Naive thymus-derived CD8-positive, alpha-beta T cell (primary cell): ENCODE results near the gene STEAP1B. TPM values are rescaled to one million over a fixed set of nuclear protein-coding genes. Genes with fewer than 3 reads are reported as not detected.
"Not testable (repeated sequence)": the region's sequence is repeated elsewhere in the genome, so short reads cannot be mapped to it uniquely, and the experiment has no call there.

Experiments used
- ATAC-seq, 2 donors: fragments of 150-1000 bp; cut with Tn5 transposase in 1 of 2; sonication (Bioruptor Pico), chemical (Tn5 transposase) in 1 of 2; 1 replicate in 1 of 2; 2 replicates in 1 of 2; pipeline ENCODE4 v1.10.0; 2021; ENCODE audit warnings: mild to moderate bottlenecking in 2 of 2, moderate library complexity in 2 of 2
- POLR2A ChIA-PET: fragments of 350-600 bp; sonication (Branson Sonifier 250); formaldehyde crosslinking; loops from one replicate; lab custom pipeline; 2021; ENCODE audit warnings: antibody characterized with exemption; lab: Charles Lee
- DNase-seq, 10 donors: peaks; one replicate each; pipeline versions ENCODE4 v3.0.0 to v3.0.0-alpha.2; 2020 to 2022
- H3K27ac Mint-ChIP-seq, 10 donors: one replicate each; pipeline ENCODE4 v1.8.0; 2020 to 2022; ENCODE audit warnings: mild to moderate bottlenecking in 10 of 10, mixed read lengths in 10 of 10, moderate library complexity in 4 of 10, inconsistent platforms in 1 of 10
- H3K27me3 Mint-ChIP-seq, 5 donors: one replicate each; pipeline ENCODE4 v1.8.0; 2021 to 2022; ENCODE audit warnings: mixed read lengths in 5 of 5
- H3K36me3 Mint-ChIP-seq, 3 donors: one replicate each; pipeline ENCODE4 v1.8.0; 2020 to 2022; ENCODE audit warnings: mixed read lengths in 3 of 3, mild to moderate bottlenecking in 2 of 3, inconsistent platforms in 1 of 3
- H3K4me1 Mint-ChIP-seq, 4 donors: one replicate each; pipeline ENCODE4 v1.8.0; 2021 to 2022; ENCODE audit warnings: mixed read lengths in 4 of 4
- H3K4me3 Mint-ChIP-seq, 10 donors: one replicate each; pipeline ENCODE4 v1.8.0; 2020 to 2022; ENCODE audit warnings: mild to moderate bottlenecking in 10 of 10, mixed read lengths in 10 of 10, moderate library complexity in 6 of 10, inconsistent platforms in 1 of 10
- H3K9me3 Mint-ChIP-seq, 9 donors: one replicate each; pipeline ENCODE4 v1.8.0; 2020 to 2022; ENCODE audit warnings: mixed read lengths in 9 of 9, mild to moderate bottlenecking in 3 of 9, inconsistent platforms in 1 of 9, moderate library complexity in 1 of 9
- polyA plus RNA-seq, 3 donors: library from polyadenylated mRNA; unstranded; fragments of 300-500 nt; fragmentation: Illumina TruSeq; gene quantifications; one replicate each; pipeline ENCODE4 v1.2.3, GENCODE V29; 2021
- total RNA-seq, 8 experiments: library from RNA in 2 of 8; stranded (reverse) in 2 of 8; gene quantifications; one replicate each; pipeline ENCODE4 v1.2.3 and lab custom pipeline; 2021 to 2026

Gene STEAP1B
- total and polyA plus RNA-seq, 5 experiments from 2014 or later, result 0.28 TPM; not detected in 4

DNA sequence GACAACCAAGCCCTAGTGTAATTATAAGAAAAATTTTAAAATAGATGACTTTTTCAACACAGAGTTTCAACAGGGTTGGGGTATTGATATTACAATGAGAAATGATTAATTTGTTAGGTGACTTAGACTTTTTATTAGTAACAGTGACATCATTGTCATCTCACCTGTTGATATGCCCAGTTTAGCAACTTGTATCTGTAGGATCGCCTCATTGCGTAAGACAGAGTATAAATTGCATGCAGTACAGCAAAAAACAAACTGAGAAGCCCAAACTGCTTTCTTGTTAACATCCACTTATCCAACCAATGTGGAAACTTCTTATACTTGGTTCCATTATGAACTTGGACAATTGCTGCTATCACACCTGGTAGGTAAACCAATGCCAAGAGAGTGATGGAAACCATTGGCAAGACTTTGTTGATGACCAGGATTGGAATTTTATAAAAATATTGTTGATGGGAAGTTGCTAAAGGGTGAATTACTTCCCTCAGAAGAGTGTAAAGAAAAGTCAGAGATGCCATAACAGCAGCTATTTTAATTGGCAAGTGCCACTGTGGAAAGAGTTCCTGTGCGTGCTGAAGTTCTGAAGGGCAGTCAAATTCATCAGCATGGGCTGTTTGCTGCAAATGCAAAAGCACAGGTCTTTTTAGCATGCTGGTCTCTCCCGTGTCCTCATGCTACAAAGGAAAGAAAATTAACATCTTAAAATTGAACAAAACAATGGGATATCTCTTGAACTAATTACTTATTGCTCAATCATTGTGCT is 6.6 kb downstream of the STEAP1B start:
- H3K27ac Mint-ChIP-seq, H3K36me3 Mint-ChIP-seq, H3K4me3 Mint-ChIP-seq, POLR2A ChIA-PET, DNase-seq, ATAC-seq, H3K4me1 Mint-ChIP-seq, H3K9me3 Mint-ChIP-seq: not testable (repeated sequence)
- H3K27me3 Mint-ChIP-seq, result peaks cover 4 to 17% (median 8%) of the 10 kb centered on the region in 5 donors

- H3K4me3 Mint-ChIP-seq, result no peak overlapping the region
Measured at GRCh38 chr7:22488643-22489462, 11.1 kb downstream of the STEAP1B start.

GRCh38 chr7:22487978-22488642 is 11.9 kb downstream of the STEAP1B start:
- DNase-seq, result no peak
- POLR2A ChIA-PET, result no interaction called here
- H3K9me3 Mint-ChIP-seq, result no peaks in the 10 kb centered on the region
- H3K27me3 Mint-ChIP-seq, result peaks cover 0 to 6% (median 5%) of the 10 kb centered on the region in 5 donors
- peaks cover 0 to 4% (median 0%) of the 10 kb centered on the region in 4 donors for H3K4me1 Mint-ChIP-seq
- no peak for ATAC-seq
- H3K36me3 Mint-ChIP-seq, result no peaks in the 10 kb centered on the region
- peak overlapping the region in 1 of 10 donors; percentile 63 for H3K27ac Mint-ChIP-seq
- no peak overlapping the region for H3K4me3 Mint-ChIP-seq

More at GRCh38 chr7:22488643-22489462, 11.1 kb downstream of the STEAP1B start:
- Mint-ChIP-seq H3K27ac (peak overlapping the region in 1 of 10 donors; percentile 63), H3K27me3 (peaks cover 0 to 6% (median 5%) of the 10 kb centered on the region in 5 donors), H3K4me1 (peaks cover 0 to 4% (median 0%) of the 10 kb centered on the region in 4 donors), H3K9me3 (no peaks in the 10 kb centered on the region), H3K36me3 (no peaks in the 10 kb centered on the region)
- POLR2A ChIA-PET, result no interaction called here
- ATAC-seq, result peak; percentile 50 to 52
- DNase-seq, result peak; percentile 22 to 73 (median 56)

DNA sequence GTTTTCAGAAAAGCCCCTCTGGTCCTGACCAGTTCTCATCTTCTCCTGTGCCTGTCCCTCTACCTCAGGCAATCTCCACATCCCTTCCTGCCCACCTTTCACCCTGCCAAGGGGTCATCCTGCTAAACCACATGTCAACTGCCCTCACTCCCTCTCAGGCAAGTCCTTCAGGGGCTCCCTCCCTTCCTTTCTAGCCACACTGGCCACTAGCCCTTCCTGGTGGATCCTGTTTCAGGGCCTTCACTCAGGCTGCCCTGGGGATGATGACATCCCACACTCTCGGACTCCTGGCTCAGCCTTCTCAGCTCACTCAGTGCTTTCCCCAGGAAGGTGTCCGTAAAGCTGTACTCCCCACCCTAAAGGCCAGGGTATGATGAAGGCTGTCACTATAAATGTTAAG is 13.4 kb downstream of the STEAP1B start:
- Mint-ChIP-seq H3K27ac (no peak overlapping the region), H3K27me3 (peaks cover 0 to 6% (median 5%) of the 10 kb centered on the region in 5 donors), H3K9me3 (no peaks in the 10 kb centered on the region), H3K36me3 (no peaks in the 10 kb centered on the region), H3K4me3 (no peak overlapping the region), H3K4me1 (peaks cover under 1 to 9% (median 4%) of the 10 kb centered on the region in 4 donors)
- POLR2A ChIA-PET, result no interaction called here
- no peak for DNase-seq
- no peak for ATAC-seq

DNA sequence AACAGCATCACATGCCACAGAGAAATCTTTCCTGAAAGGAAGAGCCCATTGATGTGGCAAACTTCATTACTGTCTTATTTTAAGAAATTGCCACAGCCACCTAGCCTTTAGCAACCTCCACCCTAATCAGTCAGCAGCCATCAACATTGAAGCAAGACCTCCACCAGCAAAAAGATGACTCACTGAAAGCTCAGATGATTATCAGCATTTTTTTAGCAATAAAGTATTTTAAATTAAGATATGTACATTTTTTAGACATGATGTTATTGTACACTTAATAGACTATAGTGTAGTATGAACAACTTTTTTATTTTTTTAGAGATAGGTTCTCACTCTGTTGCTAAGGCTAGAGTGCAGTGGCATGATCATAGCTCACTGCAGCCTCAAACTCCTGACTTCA is 14.8 kb downstream of the STEAP1B start:
- Mint-ChIP-seq H3K4me1 (peaks cover 3 to 13% (median 7%) of the 10 kb centered on the region in 4 donors), H3K27me3 (peaks cover 0 to 4% (median 3%) of the 10 kb centered on the region in 5 donors), H3K4me3 (no peak overlapping the region), H3K36me3 (no peaks in the 10 kb centered on the region), H3K9me3 (no peaks in the 10 kb centered on the region), H3K27ac (no peak overlapping the region)
- POLR2A ChIA-PET, result no interaction called here
- ATAC-seq (no peak), DNase-seq (no peak)

DNA sequence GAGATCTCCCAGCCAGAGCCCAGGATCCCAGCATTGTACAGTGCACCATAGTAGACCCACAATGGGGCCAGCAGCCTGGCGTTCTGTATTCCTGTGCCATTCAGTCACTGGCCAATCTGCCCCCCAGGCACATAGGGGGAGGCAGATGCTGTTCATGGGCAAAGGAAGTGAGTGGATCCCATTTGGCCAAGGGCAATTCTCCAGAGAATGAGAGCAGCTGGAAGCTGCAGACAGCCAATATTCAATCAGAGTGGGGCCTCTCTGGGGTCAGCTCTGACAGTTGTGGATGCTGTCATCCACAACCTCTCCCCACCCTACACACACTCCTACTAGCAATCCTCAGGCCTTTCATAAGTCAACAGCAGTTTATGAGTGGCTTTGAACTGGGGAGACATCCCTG is 17.5 kb downstream of the STEAP1B start:
- no peak for ATAC-seq
- Mint-ChIP-seq H3K4me3 (no peak overlapping the region), H3K27me3 (peaks cover 0 to 3% (median 0%) of the 10 kb centered on the region in 5 donors), H3K4me1 (peaks cover 3 to 11% (median 7%) of the 10 kb centered on the region in 4 donors), H3K27ac (no peak overlapping the region), H3K36me3 (no peaks in the 10 kb centered on the region), H3K9me3 (no peaks in the 10 kb centered on the region)
- DNase-seq, result no peak
- POLR2A ChIA-PET, result no interaction called here

DNA sequence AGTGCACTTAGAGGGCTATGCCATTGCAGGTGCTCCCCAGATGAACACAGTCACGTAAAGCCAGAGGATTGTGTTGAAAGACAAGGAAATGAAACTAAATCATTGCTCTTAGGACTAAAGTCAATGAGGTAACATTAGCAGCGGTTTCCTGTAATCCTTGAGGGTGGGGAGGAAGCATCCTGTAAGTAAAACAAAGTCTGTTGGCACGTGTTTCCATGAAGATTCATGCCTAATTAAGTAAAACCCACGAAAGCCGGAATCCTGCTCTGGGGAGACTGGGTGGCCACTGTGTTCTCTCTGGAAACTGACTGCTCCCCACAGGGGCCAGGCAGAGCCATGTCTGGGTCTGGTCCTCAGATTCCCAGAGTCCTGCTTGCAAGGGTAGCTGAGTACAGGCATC is 18.3 kb downstream of the STEAP1B start:
- ATAC-seq, result no peak

DNA sequence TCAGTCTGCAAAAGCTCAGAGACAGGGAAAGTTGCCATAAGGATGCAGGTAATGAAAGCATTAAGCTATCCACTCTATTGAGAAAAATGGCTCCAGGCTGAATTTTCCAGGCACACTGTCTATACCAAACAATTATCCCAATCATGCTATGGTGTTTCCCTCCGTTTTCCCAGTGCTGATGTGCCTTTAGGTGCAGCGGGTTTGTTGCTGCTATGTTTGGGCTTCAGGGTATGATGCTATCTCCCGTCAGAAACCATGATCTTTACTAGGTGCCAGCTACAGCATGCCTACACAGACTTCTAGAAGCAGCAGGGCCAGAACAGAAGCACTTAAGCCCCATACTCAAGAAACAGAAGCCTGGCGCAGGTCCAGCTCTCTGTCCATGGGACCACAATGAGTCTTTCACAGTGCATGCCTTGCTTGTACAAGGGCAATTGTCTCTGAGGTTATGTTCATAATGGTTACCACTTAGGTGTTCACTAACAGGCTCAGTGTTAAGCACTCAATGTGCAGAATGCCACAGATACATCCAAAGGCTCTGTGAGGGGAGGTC is 19.4 kb downstream of the STEAP1B start:
- Mint-ChIP-seq H3K4me3 (no peak overlapping the region), H3K27me3 (no peaks in the 10 kb centered on the region), H3K36me3 (no peaks in the 10 kb centered on the region), H3K4me1 (peaks cover 3 to 11% (median 7%) of the 10 kb centered on the region in 4 donors), H3K27ac (no peak overlapping the region), H3K9me3 (no peaks in the 10 kb centered on the region)
- no peak for ATAC-seq
- POLR2A ChIA-PET, result no interaction called here
- no peak for DNase-seq

More for the DNA sequence above, 18.3 kb downstream of the STEAP1B start:
- H3K9me3 Mint-ChIP-seq, result no peaks in the 10 kb centered on the region
- POLR2A ChIA-PET, result no interaction called here
- no peaks in the 10 kb centered on the region for H3K36me3 Mint-ChIP-seq
- H3K4me3 Mint-ChIP-seq, result peak overlapping the region in 3 of 10 donors; percentile 4 to 29 (median 7)
- peak overlapping the region in 3 of 10 donors; percentile 9 to 36 (median 21) for H3K27ac Mint-ChIP-seq
- H3K27me3 Mint-ChIP-seq, result peaks cover 0 to 3% (median 0%) of the 10 kb centered on the region in 5 donors
- H3K4me1 Mint-ChIP-seq, result peaks cover 3 to 11% (median 7%) of the 10 kb centered on the region in 4 donors
- no peak for DNase-seq

DNA sequence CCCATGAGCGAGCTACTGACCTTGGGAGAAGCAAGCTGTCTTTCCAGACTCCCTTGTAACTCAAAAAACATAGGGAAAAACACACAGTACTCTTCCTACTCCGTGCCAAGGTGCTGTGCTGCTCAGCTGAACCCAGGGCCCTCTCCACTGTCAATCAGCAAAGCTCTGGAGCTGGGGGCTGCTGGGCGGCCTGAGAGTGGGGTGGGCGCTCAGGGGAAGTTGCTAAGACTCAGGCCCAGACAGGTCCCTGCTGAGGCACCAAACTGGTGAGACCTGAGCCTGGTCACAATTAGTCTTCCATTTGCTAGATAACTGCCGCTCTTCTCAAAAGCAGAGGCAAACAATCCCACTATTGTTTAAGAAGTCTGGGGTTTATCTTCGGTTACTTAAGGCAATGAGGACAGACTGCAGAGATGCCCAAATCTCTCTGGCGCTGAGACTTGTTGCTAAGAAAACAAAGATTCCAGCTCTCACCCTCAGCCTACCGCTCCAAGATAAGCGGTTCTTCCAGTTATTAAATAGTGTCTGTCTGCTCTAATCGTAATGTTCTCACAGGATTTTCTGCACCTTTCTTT is 22.0 kb downstream of the STEAP1B start:
- H3K4me1 Mint-ChIP-seq, result peaks cover 3 to 11% (median 7%) of the 10 kb centered on the region in 4 donors
- H3K36me3 Mint-ChIP-seq, result no peaks in the 10 kb centered on the region
- DNase-seq (no peak), ATAC-seq (no peak)
- no peak overlapping the region for H3K27ac Mint-ChIP-seq
- no peak overlapping the region for H3K4me3 Mint-ChIP-seq
- no peaks in the 10 kb centered on the region for H3K27me3 Mint-ChIP-seq
- H3K9me3 Mint-ChIP-seq, result no peaks in the 10 kb centered on the region
- POLR2A ChIA-PET, result no interaction called here

GRCh38 chr7:22477262-22477661 is 22.7 kb downstream of the STEAP1B start:
- H3K4me3 Mint-ChIP-seq, result no peak overlapping the region
- DNase-seq, result no peak
- no peaks in the 10 kb centered on the region for H3K36me3 Mint-ChIP-seq
- no peak overlapping the region for H3K27ac Mint-ChIP-seq
- H3K4me1 Mint-ChIP-seq, result peaks cover 3 to 11% (median 7%) of the 10 kb centered on the region in 4 donors
- H3K27me3 Mint-ChIP-seq, result no peaks in the 10 kb centered on the region
- H3K9me3 Mint-ChIP-seq, result no peaks in the 10 kb centered on the region
- no peak for ATAC-seq
- POLR2A ChIA-PET, result no interaction called here

- no peak for ATAC-seq
- Mint-ChIP-seq H3K36me3 (no peaks in the 10 kb centered on the region), H3K4me3 (no peak overlapping the region), H3K4me1 (peaks cover under 1 to 7% (median 5%) of the 10 kb centered on the region in 4 donors), H3K9me3 (no peaks in the 10 kb centered on the region), H3K27ac (no peak overlapping the region), H3K27me3 (no peaks in the 10 kb centered on the region)
- POLR2A ChIA-PET, result no interaction called here
- DNase-seq, result no peak
Measured at GRCh38 chr7:22476824-22477223, 23.2 kb downstream of the STEAP1B start.

GRCh38 chr7:22474645-22475044 is 25.3 kb downstream of the STEAP1B start:
- H3K36me3 Mint-ChIP-seq, result no peaks in the 10 kb centered on the region
- ATAC-seq, result no peak
- no peak overlapping the region for H3K4me3 Mint-ChIP-seq
- no peak overlapping the region for H3K27ac Mint-ChIP-seq
- H3K4me1 Mint-ChIP-seq, result no peaks in the 10 kb centered on the region
- H3K9me3 Mint-ChIP-seq, result no peaks in the 10 kb centered on the region
- POLR2A ChIA-PET, result interaction anchor here (0.5 kb wide), 1 partner anchor 1733 kb away, joined by 4 read pairs; no protein-coding TSS in a partner anchor
- DNase-seq, result no peak
- no peaks in the 10 kb centered on the region for H3K27me3 Mint-ChIP-seq
